Omental fat pad (tissue), 4 donors: ENCODE results near the gene THRA. TPM values are rescaled to one million over a fixed set of nuclear protein-coding genes. Genes with fewer than 3 reads are reported as not detected.
A peak's percentile ranks its signal among the peaks of the same experiment; 100 is the strongest.

Experiments used
- ATAC-seq: fragments of 150-250 bp; one replicate; pipeline ENCODE4 v1.9.1; 2016; ENCODE audit warnings: mild to moderate bottlenecking, moderate library complexity; ENCODE audit not compliant: low FRiP score
- DNase-seq: peaks from one replicate; pipeline ENCODE4 v3.0.0-alpha.2; 2019; ENCODE audit warnings: low spot score
- total RNA-seq, 4 donors: library from RNA; depleted of rRNA; stranded (reverse); fragments of >200 nt; gene quantifications; one replicate each; pipeline ENCODE4 v1.1.0, GENCODE V29; 2016
- TF ChIP-seq, protein P1 (sequence below), 3 donors: fragments of 450-650 bp; IDR thresholded peaks; one replicate each; pipeline ENCODE4 v1.5.1; 2016 to 2017; ENCODE audit warnings: antibody characterized with exemption in 3 of 3, mild to moderate bottlenecking in 3 of 3, moderate library complexity in 2 of 3

THRA gene, protein sequence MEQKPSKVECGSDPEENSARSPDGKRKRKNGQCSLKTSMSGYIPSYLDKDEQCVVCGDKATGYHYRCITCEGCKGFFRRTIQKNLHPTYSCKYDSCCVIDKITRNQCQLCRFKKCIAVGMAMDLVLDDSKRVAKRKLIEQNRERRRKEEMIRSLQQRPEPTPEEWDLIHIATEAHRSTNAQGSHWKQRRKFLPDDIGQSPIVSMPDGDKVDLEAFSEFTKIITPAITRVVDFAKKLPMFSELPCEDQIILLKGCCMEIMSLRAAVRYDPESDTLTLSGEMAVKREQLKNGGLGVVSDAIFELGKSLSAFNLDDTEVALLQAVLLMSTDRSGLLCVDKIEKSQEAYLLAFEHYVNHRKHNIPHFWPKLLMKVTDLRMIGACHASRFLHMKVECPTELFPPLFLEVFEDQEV
- total RNA-seq = 10 to 100 TPM; 35.7 to 87.2 (median 55.2) TPM

DNA sequence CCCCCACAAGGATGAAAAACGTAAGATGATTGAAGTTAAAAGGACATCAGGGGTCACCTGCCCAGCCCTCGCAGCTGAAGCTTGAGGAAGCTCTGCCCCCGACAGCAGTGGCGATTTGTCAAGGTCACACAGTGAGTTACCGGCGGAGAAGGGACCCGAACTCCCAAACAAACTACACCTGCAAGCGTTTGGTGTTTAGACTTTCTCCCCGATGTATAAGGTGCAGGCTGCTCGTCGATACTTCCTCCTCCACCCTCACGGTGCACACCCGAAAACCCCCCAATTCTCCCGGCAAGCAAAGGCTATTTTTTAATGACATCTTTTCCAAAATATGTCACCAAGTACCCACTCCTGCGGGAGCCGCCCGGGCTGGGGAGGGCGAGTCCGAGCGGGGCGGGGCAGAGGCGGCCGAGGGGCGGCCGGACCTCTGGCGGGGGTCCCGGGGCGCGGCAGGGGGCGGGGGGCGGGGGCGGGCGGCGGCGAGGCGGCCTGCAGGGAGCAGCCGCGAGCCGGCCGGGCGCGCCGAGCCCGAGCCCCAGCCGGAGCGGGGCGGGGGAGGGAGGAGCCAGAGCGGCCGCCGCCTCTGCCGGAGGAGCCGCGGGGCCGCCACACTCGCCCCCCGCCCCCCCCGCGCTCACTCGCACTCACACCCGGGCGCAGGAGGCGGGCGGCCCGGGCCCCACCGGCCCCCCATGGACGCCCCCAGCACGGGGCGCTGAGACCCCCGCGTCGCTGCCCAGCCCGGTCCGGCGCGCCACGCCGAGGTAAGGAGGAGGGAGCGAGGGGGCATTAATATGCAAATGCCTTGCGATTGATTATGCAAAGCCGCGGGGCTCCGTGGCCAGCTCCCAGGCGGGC lies at the start of gene THRA:
THRA (plus strand) TSS at position 637 of the 858 bp plus-strand sequence. CDS start 11,524 bp downstream, outside the sequence.
- DNase-seq = no peak
- peak; percentile 76 for ATAC-seq
- TF ChIP-seq, protein P1, sequence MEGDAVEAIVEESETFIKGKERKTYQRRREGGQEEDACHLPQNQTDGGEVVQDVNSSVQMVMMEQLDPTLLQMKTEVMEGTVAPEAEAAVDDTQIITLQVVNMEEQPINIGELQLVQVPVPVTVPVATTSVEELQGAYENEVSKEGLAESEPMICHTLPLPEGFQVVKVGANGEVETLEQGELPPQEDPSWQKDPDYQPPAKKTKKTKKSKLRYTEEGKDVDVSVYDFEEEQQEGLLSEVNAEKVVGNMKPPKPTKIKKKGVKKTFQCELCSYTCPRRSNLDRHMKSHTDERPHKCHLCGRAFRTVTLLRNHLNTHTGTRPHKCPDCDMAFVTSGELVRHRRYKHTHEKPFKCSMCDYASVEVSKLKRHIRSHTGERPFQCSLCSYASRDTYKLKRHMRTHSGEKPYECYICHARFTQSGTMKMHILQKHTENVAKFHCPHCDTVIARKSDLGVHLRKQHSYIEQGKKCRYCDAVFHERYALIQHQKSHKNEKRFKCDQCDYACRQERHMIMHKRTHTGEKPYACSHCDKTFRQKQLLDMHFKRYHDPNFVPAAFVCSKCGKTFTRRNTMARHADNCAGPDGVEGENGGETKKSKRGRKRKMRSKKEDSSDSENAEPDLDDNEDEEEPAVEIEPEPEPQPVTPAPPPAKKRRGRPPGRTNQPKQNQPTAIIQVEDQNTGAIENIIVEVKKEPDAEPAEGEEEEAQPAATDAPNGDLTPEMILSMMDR (IDR thresholded peaks at IDR 0.05) = no peak

DNA sequence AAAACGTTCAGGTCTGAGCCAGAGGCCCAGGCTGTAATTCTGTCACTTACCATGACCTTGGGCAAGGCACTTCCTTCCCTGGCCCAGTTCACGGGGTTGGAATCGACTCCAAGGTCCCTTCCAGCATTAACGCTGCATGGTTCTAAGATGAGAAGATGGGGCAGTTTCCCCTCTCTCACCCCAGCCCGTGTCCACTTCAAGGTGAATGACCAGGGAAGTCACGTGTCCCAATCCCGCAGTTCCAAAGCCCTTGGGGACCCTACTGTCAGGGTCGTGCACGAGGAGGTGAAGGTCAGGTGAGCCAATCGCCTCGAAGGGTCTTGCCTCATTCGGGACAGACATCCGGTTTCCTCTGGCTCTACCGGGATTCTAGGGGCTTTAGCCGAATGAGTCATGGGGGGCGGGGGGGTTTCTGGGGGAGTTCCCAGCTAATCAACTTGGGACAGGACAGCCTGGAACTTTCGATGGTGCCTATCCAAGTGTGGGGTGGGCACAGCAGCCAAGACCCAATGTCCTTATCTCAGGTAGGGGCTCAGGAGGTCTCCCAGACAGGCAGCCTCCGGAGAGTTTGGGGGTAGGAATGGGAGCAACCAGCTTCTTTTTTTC lies 48.3 kb upstream of the THRA start:
- TF ChIP-seq, protein P1 (IDR thresholded peaks at IDR 0.05) = no peak
- no peak for ATAC-seq
- no peak for DNase-seq

DNA sequence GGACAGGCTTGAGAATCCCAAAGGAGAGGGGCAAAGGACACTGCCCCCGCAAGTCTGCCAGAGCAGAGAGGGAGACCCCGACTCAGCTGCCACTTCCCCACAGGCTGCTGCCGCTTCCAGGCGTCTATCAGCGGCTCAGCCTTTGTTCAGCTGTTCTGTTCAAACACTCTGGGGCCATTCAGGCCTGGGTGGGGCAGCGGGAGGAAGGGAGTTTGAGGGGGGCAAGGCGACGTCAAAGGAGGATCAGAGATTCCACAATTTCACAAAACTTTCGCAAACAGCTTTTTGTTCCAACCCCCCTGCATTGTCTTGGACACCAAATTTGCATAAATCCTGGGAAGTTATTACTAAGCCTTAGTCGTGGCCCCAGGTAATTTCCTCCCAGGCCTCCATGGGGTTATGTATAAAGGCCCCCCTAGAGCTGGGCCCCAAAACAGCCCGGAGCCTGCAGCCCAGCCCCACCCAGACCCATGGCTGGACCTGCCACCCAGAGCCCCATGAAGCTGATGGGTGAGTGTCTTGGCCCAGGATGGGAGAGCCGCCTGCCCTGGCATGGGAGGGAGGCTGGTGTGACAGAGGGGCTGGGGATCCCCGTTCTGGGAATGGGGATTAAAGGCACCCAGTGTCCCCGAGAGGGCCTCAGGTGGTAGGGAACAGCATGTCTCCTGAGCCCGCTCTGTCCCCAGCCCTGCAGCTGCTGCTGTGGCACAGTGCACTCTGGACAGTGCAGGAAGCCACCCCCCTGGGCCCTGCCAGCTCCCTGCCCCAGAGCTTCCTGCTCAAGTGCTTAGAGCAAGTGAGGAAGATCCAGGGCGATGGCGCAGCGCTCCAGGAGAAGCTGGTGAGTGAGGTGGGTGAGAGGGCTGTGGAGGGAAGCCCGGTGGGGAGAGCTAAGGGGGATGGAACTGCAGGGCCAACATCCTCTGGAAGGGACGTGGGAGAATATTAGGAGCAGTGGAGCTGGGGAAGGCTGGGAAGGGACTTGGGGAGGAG lies 47.5 kb upstream of the THRA start, which contains the start of gene CSF3:
CSF3 (plus strand) TSS at position 436 of the 993 bp plus-strand sequence; CDS start at position 471, 35 bp downstream.
- TF ChIP-seq, protein P1 (IDR thresholded peaks at IDR 0.05) = no peak
- no peak for DNase-seq
- ATAC-seq = no peak

DNA sequence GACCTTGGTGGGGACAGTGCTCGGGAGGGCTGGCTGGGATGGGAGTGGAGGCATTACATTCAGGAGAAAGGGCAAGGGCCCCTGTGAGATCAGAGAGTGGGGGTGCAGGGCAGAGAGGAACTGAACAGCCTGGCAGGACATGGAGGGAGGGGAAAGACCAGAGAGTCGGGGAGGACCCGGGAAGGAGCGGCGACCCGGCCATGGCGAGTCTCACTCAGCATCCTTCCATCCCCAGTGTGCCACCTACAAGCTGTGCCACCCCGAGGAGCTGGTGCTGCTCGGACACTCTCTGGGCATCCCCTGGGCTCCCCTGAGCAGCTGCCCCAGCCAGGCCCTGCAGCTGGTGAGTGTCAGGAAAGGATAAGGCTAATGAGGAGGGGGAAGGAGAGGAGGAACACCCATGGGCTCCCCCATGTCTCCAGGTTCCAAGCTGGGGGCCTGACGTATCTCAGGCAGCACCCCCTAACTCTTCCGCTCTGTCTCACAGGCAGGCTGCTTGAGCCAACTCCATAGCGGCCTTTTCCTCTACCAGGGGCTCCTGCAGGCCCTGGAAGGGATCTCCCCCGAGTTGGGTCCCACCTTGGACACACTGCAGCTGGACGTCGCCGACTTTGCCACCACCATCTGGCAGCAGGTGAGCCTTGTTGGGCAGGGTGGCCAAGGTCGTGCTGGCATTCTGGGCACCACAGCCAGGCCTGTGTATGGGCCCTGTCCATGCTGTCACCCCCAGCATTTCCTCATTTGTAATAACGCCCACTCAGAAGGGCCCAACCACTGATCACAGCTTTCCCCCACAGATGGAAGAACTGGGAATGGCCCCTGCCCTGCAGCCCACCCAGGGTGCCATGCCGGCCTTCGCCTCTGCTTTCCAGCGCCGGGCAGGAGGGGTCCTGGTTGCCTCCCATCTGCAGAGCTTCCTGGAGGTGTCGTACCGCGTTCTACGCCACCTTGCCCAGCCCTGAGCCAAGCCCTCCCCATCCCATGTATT lies 46.5 kb upstream of the THRA start:
- DNase-seq = no peak
- TF ChIP-seq, protein P1 (IDR thresholded peaks at IDR 0.05) = no peak
- ATAC-seq = no peak

DNA sequence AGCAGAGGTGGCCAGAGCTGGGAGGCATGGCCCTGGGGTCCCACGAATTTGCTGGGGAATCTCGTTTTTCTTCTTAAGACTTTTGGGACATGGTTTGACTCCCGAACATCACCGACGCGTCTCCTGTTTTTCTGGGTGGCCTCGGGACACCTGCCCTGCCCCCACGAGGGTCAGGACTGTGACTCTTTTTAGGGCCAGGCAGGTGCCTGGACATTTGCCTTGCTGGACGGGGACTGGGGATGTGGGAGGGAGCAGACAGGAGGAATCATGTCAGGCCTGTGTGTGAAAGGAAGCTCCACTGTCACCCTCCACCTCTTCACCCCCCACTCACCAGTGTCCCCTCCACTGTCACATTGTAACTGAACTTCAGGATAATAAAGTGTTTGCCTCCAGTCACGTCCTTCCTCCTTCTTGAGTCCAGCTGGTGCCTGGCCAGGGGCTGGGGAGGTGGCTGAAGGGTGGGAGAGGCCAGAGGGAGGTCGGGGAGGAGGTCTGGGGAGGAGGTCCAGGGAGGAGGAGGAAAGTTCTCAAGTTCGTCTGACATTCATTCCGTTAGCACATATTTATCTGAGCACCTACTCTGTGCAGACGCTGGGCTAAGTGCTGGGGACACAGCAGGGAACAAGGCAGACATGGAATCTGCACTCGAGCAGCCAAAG lies 45.2 kb upstream of the THRA start:
- no peak for ATAC-seq
- TF ChIP-seq, protein P1 (IDR thresholded peaks at IDR 0.05) = no peak
- DNase-seq = no peak
